GM10248 (cell line): Measurements from ENCODE around the gene SGMS1.
A peak's percentile ranks its signal among the peaks of the same experiment; 100 is the strongest.

Experiments used
- CTCF ChIA-PET: fragments of 300-600 bp; sonication (Branson Sonifier 250); formaldehyde crosslinking; extraction: SDS; loops from one replicate; lab custom pipeline; 2021; ENCODE audit warnings: antibody characterized with exemption; lab: Yijun Ruan, JAX
- POLR2A ChIA-PET: fragments of 350-650 bp; sonication (Branson Sonifier 250); formaldehyde crosslinking; extraction: SDS; loops from one replicate; lab custom pipeline; 2020; ENCODE audit warnings: antibody characterized with exemption; lab: Yijun Ruan, JAX
- DNase-seq: peaks from one replicate; pipeline ENCODE4 v3.0.0; 2012; ENCODE audit errors: extremely low spot score
- TF ChIP-seq, protein P1 (sequence below): IDR thresholded peaks from 2 replicates; pipeline ENCODE4 v1.5.1; 2012; ENCODE audit warnings: mild to moderate bottlenecking, low read depth; ENCODE audit errors: extremely low read depth, missing control alignments, control extremely low read depth

Gene SGMS1

GRCh38 chr10:50565301-50566083, 58.3 kb downstream of the SGMS1 start:
- DNase-seq = no peak
- POLR2A ChIA-PET = no interaction called here
- CTCF ChIA-PET = interaction anchor here (3.2 kb wide), 1 partner anchor 12 kb away, joined by 10 read pairs; no protein-coding TSS in a partner anchor
- TF ChIP-seq, protein P1, sequence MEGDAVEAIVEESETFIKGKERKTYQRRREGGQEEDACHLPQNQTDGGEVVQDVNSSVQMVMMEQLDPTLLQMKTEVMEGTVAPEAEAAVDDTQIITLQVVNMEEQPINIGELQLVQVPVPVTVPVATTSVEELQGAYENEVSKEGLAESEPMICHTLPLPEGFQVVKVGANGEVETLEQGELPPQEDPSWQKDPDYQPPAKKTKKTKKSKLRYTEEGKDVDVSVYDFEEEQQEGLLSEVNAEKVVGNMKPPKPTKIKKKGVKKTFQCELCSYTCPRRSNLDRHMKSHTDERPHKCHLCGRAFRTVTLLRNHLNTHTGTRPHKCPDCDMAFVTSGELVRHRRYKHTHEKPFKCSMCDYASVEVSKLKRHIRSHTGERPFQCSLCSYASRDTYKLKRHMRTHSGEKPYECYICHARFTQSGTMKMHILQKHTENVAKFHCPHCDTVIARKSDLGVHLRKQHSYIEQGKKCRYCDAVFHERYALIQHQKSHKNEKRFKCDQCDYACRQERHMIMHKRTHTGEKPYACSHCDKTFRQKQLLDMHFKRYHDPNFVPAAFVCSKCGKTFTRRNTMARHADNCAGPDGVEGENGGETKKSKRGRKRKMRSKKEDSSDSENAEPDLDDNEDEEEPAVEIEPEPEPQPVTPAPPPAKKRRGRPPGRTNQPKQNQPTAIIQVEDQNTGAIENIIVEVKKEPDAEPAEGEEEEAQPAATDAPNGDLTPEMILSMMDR = no peak

DNA sequence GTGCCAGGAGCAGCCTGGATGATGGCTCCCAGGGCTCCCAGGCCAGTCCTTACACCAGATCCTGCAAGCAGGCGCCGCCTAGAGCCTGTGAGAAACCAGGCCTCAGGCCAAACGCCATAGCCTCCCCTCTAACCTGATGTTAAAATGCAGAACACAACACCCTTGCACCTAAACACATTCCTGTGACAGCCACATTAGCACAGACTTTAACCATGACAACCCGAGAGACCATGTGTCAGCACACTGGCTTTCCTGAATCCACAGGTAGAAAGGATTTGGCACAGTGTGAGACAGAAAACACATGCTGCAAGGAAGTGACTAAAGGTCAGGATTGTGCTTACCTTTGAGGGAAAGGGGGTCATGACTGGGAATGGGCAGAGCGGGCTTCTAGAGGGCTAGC, 59.9 kb downstream of the SGMS1 start:
- ChIA-PET POLR2A (no interaction called here), CTCF (no interaction called here)
- DNase-seq = no peak
- TF ChIP-seq, protein P1 = no peak

- peak; percentile 35 for DNase-seq
- CTCF ChIA-PET = interaction anchor here (0.9 to 1.4 kb wide), 9 partner anchors 9 to 60 kb away, joined by 3 to 10 read pairs (median 4); no protein-coding TSS in a partner anchor
- POLR2A ChIA-PET = no interaction called here
- TF ChIP-seq, protein P1 = peak; percentile 26
Measured at GRCh38 chr10:50561816-50562215, 61.9 kb downstream of the SGMS1 start.

DNA sequence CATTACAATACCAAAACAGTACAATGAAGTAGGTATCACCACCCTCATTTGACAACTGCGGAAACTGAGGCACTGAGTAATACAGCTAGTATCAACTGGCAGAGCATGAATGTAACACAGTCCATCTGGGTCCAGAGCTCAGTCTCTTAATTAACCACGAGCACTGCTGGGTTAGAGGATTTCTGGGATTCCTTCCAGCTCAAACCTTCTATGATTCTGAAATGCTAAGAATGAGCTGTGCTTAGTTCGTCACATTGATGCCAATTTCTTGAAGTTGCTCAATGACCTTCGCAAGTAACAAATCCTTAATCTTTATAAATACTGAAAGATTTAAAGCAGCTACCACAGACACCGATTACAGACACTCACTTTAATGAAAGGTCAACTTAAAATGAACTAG, 62.5 kb downstream of the SGMS1 start:
- TF ChIP-seq, protein P1 = no peak
- no peak for DNase-seq
- ChIA-PET POLR2A (no interaction called here), CTCF (interaction anchor here (0.9 to 1.4 kb wide), 8 partner anchors 8 to 60 kb away, joined by 3 to 10 read pairs (median 4); no protein-coding TSS in a partner anchor)

- no peak for DNase-seq
- TF ChIP-seq, protein P1 = no peak
- ChIA-PET POLR2A (no interaction called here), CTCF (no interaction called here)
Measured at GRCh38 chr10:50560370-50560769, 63.4 kb downstream of the SGMS1 start.

DNA sequence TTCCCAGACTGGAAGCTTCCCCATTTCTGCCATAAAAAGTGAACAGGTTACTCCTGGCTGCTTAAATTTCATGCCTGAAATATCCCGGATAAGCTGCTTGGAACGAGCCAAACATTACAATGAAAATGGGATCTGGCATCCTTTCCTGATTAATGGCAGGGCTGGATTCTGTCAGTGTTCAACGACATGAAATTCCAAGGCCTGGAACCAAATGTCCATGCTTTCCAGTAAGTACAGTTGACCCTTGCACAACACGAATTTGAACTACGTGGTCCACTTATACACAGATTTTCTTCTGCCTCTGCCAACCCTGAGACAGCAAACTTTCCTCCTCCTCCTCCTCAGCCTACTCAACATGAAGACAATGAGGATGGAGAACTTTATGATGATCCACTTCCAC, 65.4 kb downstream of the SGMS1 start:
- TF ChIP-seq, protein P1 = no peak
- no peak for DNase-seq
- CTCF ChIA-PET = interaction anchor here (1.3 to 1.6 kb wide), 2 partner anchors 27 to 43 kb away, joined by 4 read pairs; no protein-coding TSS in a partner anchor
- POLR2A ChIA-PET = no interaction called here
